ENCODE data around the gene PCYT1A. TPM values are rescaled to one million over a fixed set of nuclear protein-coding genes. Genes with fewer than 3 reads are reported as not detected.

PCYT1A gene
- polyA plus RNA-seq, 1 donor (not counting 4 experiments of a cell fraction or from before 2014, with no cell fraction given): 108 TPM

DNA sequence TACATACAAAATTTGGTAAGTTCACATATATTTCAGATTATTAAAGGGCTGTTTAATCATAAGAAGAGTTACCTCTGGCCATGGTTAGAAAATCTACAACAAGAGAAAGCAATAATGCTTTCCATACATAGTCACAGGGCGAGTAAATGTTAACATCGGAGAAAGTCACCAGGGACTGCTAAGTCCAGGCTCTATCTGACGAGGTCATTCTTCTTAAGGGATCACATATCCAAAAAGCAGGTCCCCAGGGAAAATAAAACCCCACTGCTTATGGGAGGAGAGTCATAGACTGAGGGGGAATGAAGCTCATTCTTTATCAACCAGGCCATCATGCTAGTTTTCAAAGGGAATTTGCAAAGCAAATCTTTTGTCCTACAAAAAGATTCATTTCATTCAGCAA lies 3.1 kb downstream of the PCYT1A start:
- FAIRE-seq: no peak
- Histone ChIP-seq H3K27ac (ENCODE audit: control insufficient read depth, insufficient read depth, low read length) (no peak overlapping the region), H3K79me2 (ENCODE audit: control insufficient read depth, insufficient read depth, low read length) (peaks cover 68% of the 10 kb centered on the region), H2AFZ (ENCODE audit: control insufficient read depth, low read length) (no peak overlapping the region), H3K4me3 (ENCODE audit: control insufficient read depth in 2 of 3, extremely low read depth in 1 of 3, insufficient read depth in 2 of 3, low read depth in 1 of 3, low read length in 3 of 3) (no peak overlapping the region), H3K27me3 (ENCODE audit: control insufficient read depth, extremely low read depth, insufficient read depth, low read length) (no peaks in the 10 kb centered on the region), H3K9me1 (ENCODE audit: control insufficient read depth, extremely low read depth, insufficient read depth, low read length) (no peaks in the 10 kb centered on the region), H4K20me1 (ENCODE audit: control insufficient read depth, extremely low read depth, insufficient read depth, low read length) (peaks cover 2% of the 10 kb centered on the region), H3K4me1 (ENCODE audit: control insufficient read depth, extremely low read depth, insufficient read depth, low read length) (peaks cover 36% of the 10 kb centered on the region), H3K36me3 (ENCODE audit: control insufficient read depth in 2 of 2, extremely low read depth in 1 of 2, insufficient read depth in 2 of 2, low read length in 2 of 2) (no peaks in the 10 kb centered on the region), H3K9ac (ENCODE audit: control insufficient read depth, extremely low read depth, insufficient read depth, low read length) (no peak overlapping the region), H3K9me3 (ENCODE audit: control insufficient read depth, low read depth, low read length) (no peaks in the 10 kb centered on the region), H3K4me2 (ENCODE audit: control insufficient read depth, extremely low read depth, insufficient read depth, low read depth, low read length) (peak overlapping the region; percentile 4)
- DNase-seq (ENCODE audit: low read depth, low spot score): no peak
- TF ChIP-seq, protein P1, sequence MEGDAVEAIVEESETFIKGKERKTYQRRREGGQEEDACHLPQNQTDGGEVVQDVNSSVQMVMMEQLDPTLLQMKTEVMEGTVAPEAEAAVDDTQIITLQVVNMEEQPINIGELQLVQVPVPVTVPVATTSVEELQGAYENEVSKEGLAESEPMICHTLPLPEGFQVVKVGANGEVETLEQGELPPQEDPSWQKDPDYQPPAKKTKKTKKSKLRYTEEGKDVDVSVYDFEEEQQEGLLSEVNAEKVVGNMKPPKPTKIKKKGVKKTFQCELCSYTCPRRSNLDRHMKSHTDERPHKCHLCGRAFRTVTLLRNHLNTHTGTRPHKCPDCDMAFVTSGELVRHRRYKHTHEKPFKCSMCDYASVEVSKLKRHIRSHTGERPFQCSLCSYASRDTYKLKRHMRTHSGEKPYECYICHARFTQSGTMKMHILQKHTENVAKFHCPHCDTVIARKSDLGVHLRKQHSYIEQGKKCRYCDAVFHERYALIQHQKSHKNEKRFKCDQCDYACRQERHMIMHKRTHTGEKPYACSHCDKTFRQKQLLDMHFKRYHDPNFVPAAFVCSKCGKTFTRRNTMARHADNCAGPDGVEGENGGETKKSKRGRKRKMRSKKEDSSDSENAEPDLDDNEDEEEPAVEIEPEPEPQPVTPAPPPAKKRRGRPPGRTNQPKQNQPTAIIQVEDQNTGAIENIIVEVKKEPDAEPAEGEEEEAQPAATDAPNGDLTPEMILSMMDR (optimal IDR thresholded peaks at IDR 0.05 in 1 of 3, IDR thresholded peaks at IDR 0.05 in 1 of 3, conservative IDR thresholded peaks at IDR 0.05 in 1 of 3; ENCODE audit: extremely low read depth in 1 of 3, insufficient read depth in 2 of 3, low read length in 3 of 3): no peak
- no peak for TF ChIP-seq EZH2 (IDR thresholded peaks at IDR 0.05; ENCODE audit: low read length)
- dilution Hi-C loops (cut with MboI; ENCODE audit: extremely low pct_ligation_motif_present, low sequenced_read_pairs): no loop called here

DNA sequence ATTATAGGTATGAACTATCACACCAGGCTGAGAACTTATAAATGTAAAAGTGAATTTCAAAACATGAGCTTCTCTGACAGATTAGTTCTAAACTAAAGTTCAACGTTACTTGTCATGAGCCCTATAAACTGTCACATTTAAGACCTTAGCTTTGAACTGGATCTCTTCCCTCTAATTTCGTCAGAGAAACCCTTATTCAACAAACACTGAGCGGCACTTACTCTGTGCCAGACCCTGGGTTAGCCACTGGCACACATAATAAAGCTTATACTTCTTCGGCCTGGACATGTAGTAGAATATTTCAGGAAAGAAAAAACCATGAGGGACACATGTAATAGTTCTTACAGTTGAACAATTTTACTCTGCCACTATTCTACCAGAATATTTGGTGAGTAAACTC lies 5.6 kb downstream of the PCYT1A start:
- Histone ChIP-seq H3K36me3 (ENCODE audit: control insufficient read depth in 2 of 2, extremely low read depth in 1 of 2, insufficient read depth in 2 of 2, low read length in 2 of 2) (peaks cover 0 to 3% of the 10 kb centered on the region in 2 experiments), H3K4me2 (ENCODE audit: control insufficient read depth, extremely low read depth, insufficient read depth, low read depth, low read length) (no peak overlapping the region), H3K79me2 (ENCODE audit: control insufficient read depth, insufficient read depth, low read length) (peaks cover 80% of the 10 kb centered on the region), H4K20me1 (ENCODE audit: control insufficient read depth, extremely low read depth, insufficient read depth, low read length) (peaks cover 2% of the 10 kb centered on the region), H3K4me1 (ENCODE audit: control insufficient read depth, extremely low read depth, insufficient read depth, low read length) (peaks cover 46% of the 10 kb centered on the region), H3K9me1 (ENCODE audit: control insufficient read depth, extremely low read depth, insufficient read depth, low read length) (no peaks in the 10 kb centered on the region), H3K9me3 (ENCODE audit: control insufficient read depth, low read depth, low read length) (no peaks in the 10 kb centered on the region), H3K27me3 (ENCODE audit: control insufficient read depth, extremely low read depth, insufficient read depth, low read length) (no peaks in the 10 kb centered on the region), H3K27ac (ENCODE audit: control insufficient read depth, insufficient read depth, low read length) (peak overlapping the region; percentile 40), H2AFZ (ENCODE audit: control insufficient read depth, low read length) (no peak overlapping the region), H3K9ac (ENCODE audit: control insufficient read depth, extremely low read depth, insufficient read depth, low read length) (no peak overlapping the region), H3K4me3 (ENCODE audit: control insufficient read depth in 2 of 3, extremely low read depth in 1 of 3, insufficient read depth in 2 of 3, low read depth in 1 of 3, low read length in 3 of 3) (no peak overlapping the region)
- FAIRE-seq (no peak), DNase-seq (ENCODE audit: low read depth, low spot score) (no peak)
- dilution Hi-C loops (cut with MboI; ENCODE audit: extremely low pct_ligation_motif_present, low sequenced_read_pairs): no loop called here
- TF ChIP-seq, protein P1 (optimal IDR thresholded peaks at IDR 0.05 in 1 of 3, IDR thresholded peaks at IDR 0.05 in 1 of 3, conservative IDR thresholded peaks at IDR 0.05 in 1 of 3; ENCODE audit: extremely low read depth in 1 of 3, insufficient read depth in 2 of 3, low read length in 3 of 3): no peak
- TF ChIP-seq EZH2 (IDR thresholded peaks at IDR 0.05; ENCODE audit: low read length): no peak

Data from keratinocyte (primary cell).